IMR-90 (cell line): ENCODE measurements around the gene CETP.

Experiments used
- CHD1 ChIP-seq: IDR thresholded peaks from 2 replicates; pipeline ENCODE4 v1.6.1; 2012; ENCODE audit warnings: low read depth, low read length, improper control_type of control experiment
- CTCF ChIP-seq: conservative IDR thresholded peaks from 2 replicates; pipeline ENCODE4 v1.5.1; 2012; ENCODE audit warnings: mild to moderate bottlenecking, low read depth, low read length, improper control_type of control experiment
- NFE2L2 ChIP-seq: fragments of 150-350 bp; IDR thresholded peaks from 2 replicates; pipeline ENCODE4 v1.6.1; 2016; ENCODE audit warnings: low read depth, mild to moderate bottlenecking, low read length
- POLR2A ChIP-seq: IDR thresholded peaks from 2 replicates; pipeline ENCODE4 v1.6.1; 2012; ENCODE audit warnings: mild to moderate bottlenecking, low read depth, low read length
- SMC3 ChIP-seq: fragments of 150-350 bp; IDR thresholded peaks from 2 replicates; pipeline ENCODE4 v1.6.1; 2016; ENCODE audit warnings: low read depth, mild to moderate bottlenecking, antibody characterized with exemption, low read length, moderate library complexity

- TF ChIP-seq CTCF (no peak), CHD1 (no peak), SMC3 (no peak), POLR2A (no peak), NFE2L2 (no peak)
Measured at GRCh38 chr16:56989988-56990387, 28.2 kb downstream of the CETP start.
